Mesendoderm (in vitro differentiated cells): ENCODE data around the gene PLAC8L1. TPM values are rescaled to one million over a fixed set of nuclear protein-coding genes. Genes with fewer than 3 reads are reported as not detected.

ENCODE experiments used
- small RNA-seq: library from polyadenylated mRNA; stranded (forward); fragments of <200 nt; extraction: miRNeasy Mini kit (QIAGEN cat#:217004); gene quantifications from one replicate; pipeline ENCODE3, GENCODE V24; 2013; ENCODE audit not compliant: insufficient read depth

Gene PLAC8L1

Small RNAs within 50 kb of the gene (small RNA-seq; reads per million reads assigned to genes)
- not detected for gene AC091959.1
